ENCODE results near the gene MPG.

- TF ChIP-seq CTCF (IDR thresholded peaks at IDR 0.05) (no peak), EP300 (IDR thresholded peaks at IDR 0.05) (no peak), TP53 (CRISPR knock-in tag; IDR thresholded peaks at IDR 0.05) (no peak), EHMT2 (IDR thresholded peaks at IDR 0.05; ENCODE audit: low read depth) (no peak), POLR2A (IDR thresholded peaks at IDR 0.05; ENCODE audit: low read length) (no peak), CEBPB (IDR thresholded peaks at IDR 0.05) (no peak), CHD2 (IDR thresholded peaks at IDR 0.05; ENCODE audit: low read length, partially characterized antibody) (no peak), RAD21 (conservative IDR thresholded peaks at IDR 0.05 in 1 of 2, IDR thresholded peaks at IDR 0.05 in 1 of 2) (no peak), MYC (IDR thresholded peaks at IDR 0.05; ENCODE audit: borderline replicate concordance, low read length) (no peak), MAZ (IDR thresholded peaks at IDR 0.05; ENCODE audit: borderline replicate concordance, low read depth, low read length) (no peak), NR3C1 (IDR thresholded peaks at IDR 0.05) (no peak)
Measured at GRCh38 chr16:86483-86952, 8.5 kb downstream of the MPG start.
